Measurements from ENCODE around the gene LRRC53.

The LRRC53 gene

DNA sequence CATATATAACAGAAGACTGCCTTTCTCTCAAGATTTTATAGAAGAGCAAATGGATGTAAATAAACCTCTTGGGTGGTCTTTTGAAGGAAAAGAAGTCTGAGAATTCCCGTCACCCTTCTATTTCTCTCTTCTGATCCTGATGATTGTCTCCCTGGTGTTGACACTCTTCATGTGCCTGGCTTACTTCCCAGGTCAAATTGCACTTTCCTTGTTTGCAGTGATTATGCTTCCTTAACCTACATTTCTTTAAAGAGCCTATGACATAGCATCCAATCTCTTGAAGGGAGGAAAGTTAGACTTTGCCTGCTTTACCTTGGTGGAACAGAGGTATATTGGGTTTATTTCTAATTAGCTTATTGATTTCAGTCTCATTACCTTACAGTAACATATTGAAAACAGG is 80.1 kb downstream of the LRRC53 start:
- no peak for DNase-seq

DNA sequence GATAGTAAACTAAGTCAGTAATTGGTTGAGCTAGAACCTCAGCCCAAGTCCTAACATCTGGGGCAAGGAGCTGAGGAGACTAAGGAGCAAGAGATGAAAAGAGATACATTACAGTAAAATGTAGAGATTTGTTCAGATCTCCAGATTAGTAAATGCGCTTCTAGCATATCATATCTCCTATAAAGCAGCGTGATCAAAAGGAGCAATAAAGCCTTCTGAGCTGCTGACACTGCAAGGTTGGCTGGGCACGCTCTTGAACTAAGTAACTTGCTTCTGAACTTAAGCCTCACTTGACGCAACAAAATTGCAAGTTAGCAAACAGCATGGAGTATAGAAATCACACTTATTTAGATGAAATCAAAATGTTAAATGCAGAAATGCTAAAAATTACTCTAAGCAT is 80.9 kb downstream of the LRRC53 start:
- DNase-seq = no peak

DNA sequence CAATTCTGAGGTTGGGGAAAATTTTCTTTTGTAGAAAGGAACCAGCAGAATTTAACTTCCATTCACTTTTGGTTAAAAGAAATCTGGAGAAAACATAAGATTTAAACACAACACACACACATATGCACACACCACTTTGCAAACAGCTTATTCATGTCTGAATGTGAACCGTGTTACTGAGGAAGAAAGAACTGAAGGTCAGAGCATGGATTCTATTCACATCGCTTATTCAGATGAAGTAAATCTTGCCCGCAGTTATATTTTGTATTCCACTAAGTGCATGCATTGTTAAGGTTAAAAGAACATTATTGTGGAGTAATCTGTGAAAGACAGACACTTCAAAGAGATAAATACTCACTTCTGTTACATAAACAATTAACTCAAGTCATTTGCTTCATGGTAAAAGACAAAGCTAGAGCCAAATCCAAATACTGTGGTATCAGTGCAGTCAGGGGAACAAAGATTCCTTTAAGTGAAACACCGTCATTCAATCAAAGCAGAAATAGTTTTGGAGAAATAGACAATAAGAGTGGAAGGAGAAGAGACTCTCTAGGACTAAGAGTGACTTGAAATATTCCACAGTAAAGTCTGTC is 82.0 kb downstream of the LRRC53 start:
- DNase-seq = no peak

DNA sequence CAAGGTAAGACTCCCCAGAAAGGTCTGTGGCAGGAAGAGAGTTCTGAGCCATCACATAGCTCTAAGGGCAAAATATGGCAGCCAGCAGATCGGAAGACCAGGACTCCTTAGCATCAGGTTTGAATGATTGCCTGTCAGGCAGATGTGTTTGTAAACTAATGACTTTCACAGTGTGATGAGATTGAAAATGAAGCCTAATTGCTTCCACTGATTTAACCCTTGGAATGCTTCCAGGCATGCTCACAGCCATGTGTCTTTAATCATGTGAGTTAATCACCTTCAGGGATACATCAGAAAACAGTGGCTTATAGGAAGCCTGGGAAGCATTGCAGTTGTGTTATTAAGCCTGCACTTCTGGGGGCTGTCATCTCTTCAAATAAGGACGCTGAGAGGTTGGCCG is 82.8 kb downstream of the LRRC53 start:
- no peak for DNase-seq

DNA sequence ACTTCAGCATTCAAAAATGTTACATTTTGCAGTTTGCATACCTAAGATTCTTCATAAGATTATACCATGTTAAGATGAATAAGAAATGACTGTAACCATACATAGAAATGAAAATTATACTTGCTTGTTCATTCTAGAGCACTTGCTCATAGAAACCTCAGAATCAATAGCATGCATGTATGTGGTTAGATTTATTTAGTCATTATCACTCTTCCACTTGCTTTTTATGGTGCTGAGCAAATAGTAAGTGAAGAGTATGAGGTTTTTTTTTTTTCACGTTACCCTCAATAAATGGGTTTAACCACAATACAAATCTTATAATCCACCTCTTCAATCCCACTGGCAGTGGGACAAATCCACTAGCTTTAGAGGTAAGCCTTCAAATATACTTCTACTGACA is 84.7 kb downstream of the LRRC53 start:
- DNase-seq = no peak

DNA sequence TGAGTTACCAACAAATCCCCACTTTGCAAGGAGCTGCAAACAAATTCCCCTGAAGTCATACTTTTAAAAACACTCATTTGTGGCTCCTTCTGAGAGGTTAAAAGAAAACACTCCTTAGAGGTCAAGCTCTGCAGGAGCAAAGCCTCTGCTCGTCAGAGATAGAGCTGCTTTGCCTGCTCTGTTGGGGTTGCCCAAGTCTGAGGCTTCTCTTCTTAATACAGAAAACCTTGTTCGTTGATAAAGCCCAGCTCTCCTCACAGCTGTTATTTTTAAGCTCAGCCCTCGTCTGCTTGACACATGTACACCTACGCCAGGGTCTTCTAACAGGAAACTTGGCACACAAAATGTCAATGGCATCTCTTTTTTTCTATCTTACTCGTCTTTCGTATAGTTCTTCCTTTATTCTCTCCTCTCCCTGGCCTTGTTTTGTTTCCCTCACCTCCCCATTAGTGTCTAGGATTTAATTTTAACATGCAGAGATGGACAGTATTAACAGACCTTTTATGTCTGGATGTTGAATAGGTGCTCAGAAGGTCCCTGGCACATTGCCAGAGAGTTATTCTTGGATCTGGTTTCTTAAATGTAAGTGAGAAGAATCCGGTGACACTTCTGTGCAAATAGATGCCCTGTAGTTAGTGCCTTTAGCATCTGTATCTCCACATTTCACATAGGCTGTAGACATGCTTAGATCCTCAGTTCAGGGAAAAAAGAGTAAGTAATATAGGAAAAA is 86.0 kb downstream of the LRRC53 start:
- DNase-seq = no peak

DNA sequence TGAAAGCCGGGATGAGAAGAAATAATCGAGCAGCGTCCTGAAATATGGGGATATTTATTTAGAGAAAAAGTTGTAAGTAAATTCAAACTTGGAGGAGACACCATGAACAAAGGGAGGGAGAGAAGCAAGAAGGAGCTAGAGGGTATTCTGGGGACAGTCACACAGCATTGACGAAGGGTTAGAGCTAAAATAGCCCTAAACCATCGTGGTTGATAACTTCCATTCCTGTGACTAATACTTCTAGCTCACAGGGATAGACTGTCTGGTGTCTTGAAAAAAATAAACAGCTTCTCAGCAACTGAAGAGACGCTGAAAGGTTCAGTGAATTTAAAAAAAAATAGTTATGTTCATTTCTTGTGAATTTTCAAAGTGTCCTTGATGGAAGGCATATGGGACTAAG is 86.7 kb downstream of the LRRC53 start:
- DNase-seq = no peak

DNA sequence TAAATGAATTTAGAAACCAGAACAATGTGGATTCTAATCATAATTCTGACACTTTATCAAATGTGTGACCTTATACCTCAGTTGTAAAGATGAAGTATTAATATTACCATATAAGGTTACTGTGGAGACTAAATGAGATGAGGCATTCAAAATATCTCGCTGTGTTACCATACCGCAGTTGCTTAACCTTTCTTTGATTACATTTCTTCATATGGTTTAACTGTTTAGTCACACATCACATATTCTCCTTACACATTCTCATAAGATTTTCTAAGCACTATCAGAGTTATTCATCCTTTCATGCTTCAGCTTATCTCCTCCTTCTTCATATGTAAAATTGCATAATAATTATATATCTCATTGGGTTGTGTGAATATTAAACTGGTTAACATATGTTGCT is 88.9 kb downstream of the LRRC53 start:
- DNase-seq = no peak

DNA sequence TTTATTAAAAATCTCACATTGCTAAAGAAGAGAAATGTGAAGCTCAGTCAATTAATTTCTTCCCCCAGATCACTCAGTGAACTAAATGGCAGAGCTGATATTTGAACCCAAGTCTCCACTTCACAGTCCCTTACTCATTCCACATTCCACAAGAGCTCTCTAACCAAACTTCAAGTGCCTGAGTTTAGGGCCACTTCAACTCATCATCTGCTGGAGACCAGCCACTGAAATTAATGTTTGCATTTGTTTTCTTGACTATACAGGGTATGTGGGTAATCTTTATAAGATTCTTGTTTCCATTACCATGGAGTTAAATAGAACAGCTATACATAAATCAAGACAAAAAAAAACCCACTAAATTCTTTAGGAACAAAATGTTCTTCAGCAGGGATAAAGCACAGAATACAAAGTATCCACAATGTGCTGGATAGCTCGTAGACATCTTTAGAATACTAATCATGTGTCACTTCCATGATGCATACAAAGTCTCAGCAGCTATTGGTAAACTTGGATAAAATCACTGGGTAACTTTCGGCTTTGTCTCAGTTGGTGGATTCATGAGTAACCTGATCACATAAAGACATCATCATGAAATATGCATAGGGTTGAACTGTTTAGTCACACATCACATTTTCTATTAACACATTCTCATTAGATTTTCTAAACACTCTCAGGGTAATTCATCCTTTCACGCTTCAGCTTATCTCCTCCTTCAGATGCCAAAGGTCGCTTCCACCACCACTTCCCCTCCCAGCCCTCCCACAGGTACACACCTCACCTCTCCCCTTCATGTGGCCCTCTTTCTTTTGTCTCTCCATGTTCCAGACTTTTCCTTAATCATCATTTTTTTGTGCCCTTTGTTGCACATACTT is 89.8 kb downstream of the LRRC53 start:
- DNase-seq = no peak

DNA sequence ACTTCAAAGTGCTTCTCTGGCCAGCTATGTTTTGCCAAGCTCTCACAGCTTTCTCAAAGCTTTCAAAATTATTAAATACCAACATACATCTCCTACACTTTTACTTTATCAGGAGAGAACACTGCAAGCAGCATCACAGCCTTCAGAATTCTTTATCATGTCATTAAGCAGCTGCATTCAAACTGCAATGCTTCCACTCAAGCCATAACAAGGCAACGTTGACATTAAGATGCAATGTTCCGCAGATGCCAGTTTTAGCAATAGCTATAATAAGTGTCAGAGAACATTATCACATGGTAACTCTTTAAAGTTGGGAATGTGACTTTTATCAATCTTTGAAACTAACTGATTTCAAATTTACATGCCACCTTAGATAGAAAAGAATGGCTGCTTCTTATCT is 91.9 kb downstream of the LRRC53 start:
- no peak for DNase-seq
